GM21526 (cell line): ENCODE data around the gene KLHDC1.
"Not testable (repeated sequence)": the region's sequence is repeated elsewhere in the genome, so short reads cannot be mapped to it uniquely, and the experiment has no call there.

Experiments
- ATAC-seq: cut with Tn5 transposase; IDR thresholded peaks from one replicate; pipeline ENCODE4 v1.9.1; 2021; ENCODE audit warnings: moderate library complexity; ENCODE audit not compliant: unreplicated experiment, low FRiP score

KLHDC1 gene

GRCh38 chr14:49720744-49721143 is 27.8 kb downstream of the KLHDC1 start:
- no peak for ATAC-seq

GRCh38 chr14:49721733-49722435 is 29.0 kb downstream of the KLHDC1 start:
- ATAC-seq: not testable (repeated sequence)

GRCh38 chr14:49727171-49727570 is 34.3 kb downstream of the KLHDC1 start:
- no peak for ATAC-seq

- ATAC-seq: no peak
These were observed 40.0 kb downstream of the KLHDC1 start for GRCh38 chr14:49732896-49733295.

GRCh38 chr14:49733836-49734235 is 40.9 kb downstream of the KLHDC1 start:
- ATAC-seq: no peak

- ATAC-seq: not testable (repeated sequence)
These were observed 42.7 kb downstream of the KLHDC1 start for GRCh38 chr14:49735669-49736068.

- no peak for ATAC-seq
These were observed 52.3 kb downstream of the KLHDC1 start for GRCh38 chr14:49745191-49745590.

GRCh38 chr14:49746476-49746875 is 53.6 kb downstream of the KLHDC1 start:
- not testable (repeated sequence) for ATAC-seq

GRCh38 chr14:49754570-49755097 is 61.7 kb downstream of the KLHDC1 start:
- ATAC-seq: no peak

- no peak for ATAC-seq
These were observed 62.5 kb downstream of the KLHDC1 start for GRCh38 chr14:49755378-49755777.

- ATAC-seq: no peak
These were observed 69.1 kb downstream of the KLHDC1 start for GRCh38 chr14:49761839-49762551.

GRCh38 chr14:49766839-49767238 is 73.9 kb downstream of the KLHDC1 start:
- ATAC-seq: no peak

- ATAC-seq: no peak
These were observed 74.3 kb downstream of the KLHDC1 start for GRCh38 chr14:49767270-49767570.

- ATAC-seq: peak; percentile 91
These were observed 74.8 kb downstream of the KLHDC1 start, which contains the start of gene KLHDC2 for GRCh38 chr14:49767571-49768300. Gene KLHDC2, plus strand, starts transcription at chr14:49768153. Its CDS starts 316 bp downstream, at chr14:49768469.

GRCh38 chr14:49768301-49769121 is 75.6 kb downstream of the KLHDC1 start:
- ATAC-seq: peak; percentile 33

GRCh38 chr14:49769171-49769570 is 76.3 kb downstream of the KLHDC1 start:
- ATAC-seq: no peak

- no peak for ATAC-seq
These were observed 76.8 kb downstream of the KLHDC1 start for GRCh38 chr14:49769581-49770211.

- no peak for ATAC-seq
These were observed 77.4 kb downstream of the KLHDC1 start for GRCh38 chr14:49770212-49770817.

- ATAC-seq: not testable (repeated sequence)
These were observed 78.8 kb downstream of the KLHDC1 start for GRCh38 chr14:49771691-49772090.
